GM19372 (cell line): ENCODE data around the gene CCDC57.

ENCODE experiments used
- ATAC-seq: cut with Tn5 transposase; IDR thresholded peaks from one replicate; pipeline ENCODE4 v1.9.1; 2021; ENCODE audit warnings: mild to moderate bottlenecking, low read depth, moderate library complexity; ENCODE audit not compliant: unreplicated experiment

CCDC57 gene

DNA sequence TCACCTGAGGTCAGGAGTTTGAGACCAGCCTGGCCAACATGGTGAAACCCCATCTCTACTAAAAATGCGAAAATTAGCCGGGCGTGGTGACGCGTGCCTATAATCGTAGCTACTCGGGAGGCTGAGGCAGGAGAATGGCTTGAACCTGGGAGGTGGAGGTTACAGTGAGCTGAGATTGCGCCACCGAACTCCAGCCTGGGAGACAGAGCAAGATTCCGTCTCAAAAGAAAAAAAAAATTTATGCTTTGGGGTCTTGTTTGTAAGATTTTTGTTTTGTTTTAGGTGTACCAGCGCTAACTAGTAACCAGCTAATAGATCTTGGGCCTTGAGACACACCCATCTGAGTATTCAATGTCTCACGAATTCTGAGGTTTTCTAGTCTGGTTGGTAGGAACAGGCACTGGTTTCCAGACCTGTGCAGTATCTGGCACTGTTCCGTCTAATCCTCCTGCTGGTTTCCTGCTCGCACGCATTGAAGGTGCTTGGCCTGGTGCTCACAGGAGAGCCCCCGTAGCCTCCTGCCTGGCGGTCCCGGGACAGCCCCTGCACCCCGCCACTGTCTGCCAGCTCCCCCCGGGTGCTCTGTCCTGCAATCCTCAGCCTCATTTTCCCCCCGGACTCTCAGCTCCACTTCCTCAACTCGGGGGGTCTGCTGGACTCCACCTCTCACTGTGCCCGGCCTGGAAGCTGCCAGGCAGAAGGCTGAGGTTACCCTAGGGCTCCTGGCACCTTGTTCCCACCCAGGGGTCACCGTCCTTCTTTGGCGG is 136.4 kb downstream of the CCDC57 start:
- no peak for ATAC-seq

DNA sequence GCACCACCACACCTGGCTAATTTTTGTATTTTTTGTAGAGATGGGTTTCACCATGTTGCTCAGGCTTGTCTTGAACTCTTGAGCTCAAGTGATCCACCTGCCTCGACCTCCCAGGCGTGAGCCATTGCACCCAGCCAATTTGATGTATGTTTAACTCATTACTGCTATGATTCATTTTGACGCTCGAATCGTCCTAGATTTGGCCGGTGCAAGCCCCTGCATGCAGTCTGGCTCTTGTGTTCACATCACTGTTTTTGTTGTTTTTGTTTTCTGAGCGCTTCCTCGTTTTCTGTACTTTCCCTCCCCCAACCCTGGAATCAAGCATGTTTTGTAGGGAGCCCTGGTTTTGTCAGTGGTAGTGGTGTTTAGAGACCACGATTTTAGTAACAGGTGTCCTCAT is 139.2 kb downstream of the CCDC57 start:
- ATAC-seq: no peak

DNA sequence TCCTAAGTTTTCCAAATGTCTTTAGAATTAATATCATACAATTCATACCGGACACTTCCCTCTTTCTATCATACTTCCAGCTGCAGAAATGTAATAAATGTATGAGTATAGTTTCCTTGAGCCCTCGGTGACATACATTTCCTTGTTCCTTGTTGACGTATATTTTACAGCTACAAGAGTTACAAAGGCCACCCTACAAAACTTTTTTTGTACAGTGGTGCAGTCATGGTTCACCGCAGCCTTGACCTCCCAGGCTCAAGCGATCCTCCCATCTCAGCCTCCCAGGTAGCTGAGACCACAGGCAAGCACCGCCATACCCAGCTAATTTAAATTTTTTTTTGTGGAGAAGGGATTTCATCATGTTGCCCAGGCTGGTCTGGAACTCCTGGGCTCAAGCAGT is 139.8 kb downstream of the CCDC57 start:
- no peak for ATAC-seq

DNA sequence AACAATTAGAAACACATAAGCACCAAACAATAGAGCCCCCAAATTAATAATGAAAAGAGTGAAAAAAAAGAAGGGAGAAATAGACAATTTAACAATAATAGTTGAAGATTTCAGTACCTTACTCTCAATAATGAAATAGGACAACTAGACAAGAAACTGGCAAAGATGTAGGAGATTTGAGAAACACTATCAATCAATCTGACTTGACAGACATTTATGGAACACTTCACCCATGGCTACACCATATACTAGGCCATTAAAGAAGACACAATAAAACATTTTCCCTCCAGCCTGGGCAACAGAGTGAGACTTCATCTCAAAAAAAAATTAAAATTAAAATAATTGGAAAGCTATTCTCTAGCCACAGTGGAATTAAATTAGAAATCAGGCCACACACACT is 142.0 kb downstream of the CCDC57 start:
- no peak for ATAC-seq

DNA sequence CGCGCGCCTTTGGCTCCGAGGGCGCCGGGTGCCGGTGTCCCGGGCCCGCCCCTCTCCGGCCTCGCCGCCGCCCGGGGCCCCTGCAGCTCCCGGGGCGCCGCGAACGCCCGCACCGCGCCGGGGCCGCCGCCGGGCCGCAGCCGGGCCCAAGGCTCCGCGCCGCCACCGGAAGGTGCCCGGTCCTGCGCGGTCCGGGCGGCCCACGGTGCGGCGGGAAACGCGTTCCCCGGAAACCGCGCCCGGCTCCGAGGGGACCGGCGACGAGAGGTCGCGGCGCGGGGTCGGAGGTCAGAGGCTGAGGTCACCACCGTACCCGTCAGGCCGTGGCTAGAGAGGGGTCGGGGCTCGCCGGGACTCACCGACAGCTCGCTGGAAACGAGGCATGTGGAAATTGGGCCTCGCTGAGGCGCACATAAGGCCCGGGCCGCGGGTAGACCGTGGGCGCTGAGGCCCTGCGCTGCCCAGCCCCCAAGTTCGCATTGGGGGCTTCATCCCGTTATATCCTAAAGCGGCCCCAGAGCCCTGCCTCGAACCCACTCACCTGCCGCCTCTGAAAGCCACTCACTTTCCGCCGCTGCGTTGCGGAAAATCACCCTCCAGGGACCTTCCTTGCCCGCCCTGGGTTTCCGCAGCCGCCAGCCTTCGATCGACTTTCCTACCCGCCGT is 146.9 kb downstream of the CCDC57 start, which contains the start of gene DUS1L:
TSS of gene DUS1L (minus strand) at position 167 of the 666 bp plus-strand sequence. CDS start 745 bp downstream, outside the sequence.
- ATAC-seq: peak; percentile 74

DNA sequence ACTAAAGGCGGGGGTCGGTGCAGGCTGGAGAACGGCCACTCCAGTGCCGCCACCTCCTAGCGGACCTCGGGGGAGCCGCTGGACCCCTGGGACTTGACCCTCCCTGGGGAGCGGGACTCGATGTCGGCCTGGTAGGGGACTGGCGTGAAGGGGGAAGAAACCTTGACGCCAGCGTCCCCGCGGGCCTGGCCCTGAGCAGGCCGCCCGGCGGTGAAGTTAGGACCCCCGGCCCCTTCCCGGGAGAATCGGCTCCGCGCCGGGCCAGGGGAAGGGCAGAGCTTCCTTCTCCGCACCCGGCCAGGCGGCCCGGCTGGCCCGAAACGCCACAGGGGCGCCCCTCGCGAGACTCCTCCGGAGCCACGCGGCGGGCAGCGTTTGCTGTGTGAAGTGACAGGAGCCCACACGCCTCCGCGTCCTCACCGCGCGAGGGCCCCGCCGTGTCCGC is 147.4 kb downstream of the CCDC57 start:
- ATAC-seq: peak; percentile 22

DNA sequence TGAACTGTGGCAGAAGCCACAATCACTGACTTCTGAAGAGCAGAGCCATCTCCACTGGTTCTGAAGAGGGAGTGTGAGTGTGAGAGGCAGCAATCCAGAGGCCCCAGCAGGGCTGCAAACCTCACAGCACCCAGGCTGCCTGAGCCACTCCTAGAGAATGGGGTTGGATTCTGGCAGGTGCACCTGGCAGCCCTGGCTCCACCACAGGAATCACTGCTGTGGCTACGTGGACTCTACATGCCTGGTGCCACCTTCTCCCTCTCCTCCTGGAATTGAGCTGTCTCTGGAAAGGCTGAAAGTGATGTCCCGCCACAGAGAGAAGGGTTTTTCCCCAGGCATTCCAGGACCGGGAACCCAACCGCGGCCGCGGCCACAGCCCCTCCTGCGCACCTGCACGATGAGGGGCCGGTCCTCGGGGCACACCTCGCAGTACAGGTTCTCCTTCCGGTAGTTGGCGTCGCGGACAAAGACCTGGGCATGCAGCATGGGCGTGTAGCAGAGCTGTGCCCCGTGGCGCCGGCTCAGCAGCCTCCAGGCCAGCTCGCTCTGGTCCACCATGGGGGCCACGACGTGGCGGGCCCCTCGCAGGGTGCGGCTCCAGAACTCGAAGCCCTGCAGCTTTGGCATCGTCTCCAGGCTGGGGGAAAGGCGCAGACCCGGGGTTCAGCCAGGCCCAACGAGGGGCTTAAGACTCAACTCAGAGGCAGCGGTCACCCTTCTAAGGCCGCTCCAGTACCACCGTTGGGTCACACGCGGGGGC is 148.0 kb downstream of the CCDC57 start:
- no peak for ATAC-seq

DNA sequence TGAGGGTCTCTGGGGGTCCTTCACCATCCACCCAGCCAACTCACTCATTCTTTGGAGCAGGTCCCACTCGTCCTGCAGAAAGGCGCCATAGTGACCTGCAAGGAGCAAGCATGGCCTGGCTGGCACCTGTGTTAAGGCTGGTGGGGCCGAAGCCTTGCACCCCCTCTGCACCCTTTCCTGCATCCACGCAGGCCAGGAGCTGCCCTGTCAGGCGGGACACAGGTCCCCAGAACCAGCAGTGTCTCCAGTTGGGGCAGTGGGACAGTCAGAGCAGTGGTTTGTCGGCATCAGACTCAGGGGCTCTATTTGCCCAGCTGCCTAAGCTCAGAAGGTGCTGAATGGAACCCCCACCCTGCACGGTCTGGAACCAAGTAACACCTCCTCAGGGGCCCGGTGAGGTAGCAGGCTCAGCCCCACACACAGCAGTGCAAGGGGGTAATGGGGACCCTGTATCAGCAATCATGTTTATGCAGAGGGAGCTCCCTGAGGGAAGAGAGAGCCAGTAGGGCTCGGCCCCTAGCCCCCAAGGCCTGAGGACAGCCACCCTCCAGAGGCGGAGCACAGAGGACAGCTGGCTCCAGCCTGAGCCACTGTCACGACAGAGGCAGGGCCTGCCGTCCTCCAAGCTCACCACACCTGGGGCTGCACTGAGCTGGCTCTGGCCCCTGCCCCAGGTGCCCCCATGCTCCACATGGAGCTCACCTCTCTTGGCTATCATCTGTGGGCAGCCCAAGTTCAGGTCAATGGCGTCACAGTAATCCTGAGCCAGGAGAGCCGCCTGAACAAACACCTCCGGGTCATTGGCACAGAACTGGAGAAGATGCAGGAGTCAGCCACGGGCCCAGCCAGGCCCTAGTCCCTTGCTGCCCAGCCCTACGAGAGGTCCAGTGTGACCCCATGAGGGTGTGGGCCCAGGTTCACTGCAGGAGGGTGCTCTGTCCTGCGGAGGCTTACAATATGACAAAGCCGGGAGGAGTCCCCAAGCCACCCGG is 148.9 kb downstream of the CCDC57 start:
- ATAC-seq: no peak

DNA sequence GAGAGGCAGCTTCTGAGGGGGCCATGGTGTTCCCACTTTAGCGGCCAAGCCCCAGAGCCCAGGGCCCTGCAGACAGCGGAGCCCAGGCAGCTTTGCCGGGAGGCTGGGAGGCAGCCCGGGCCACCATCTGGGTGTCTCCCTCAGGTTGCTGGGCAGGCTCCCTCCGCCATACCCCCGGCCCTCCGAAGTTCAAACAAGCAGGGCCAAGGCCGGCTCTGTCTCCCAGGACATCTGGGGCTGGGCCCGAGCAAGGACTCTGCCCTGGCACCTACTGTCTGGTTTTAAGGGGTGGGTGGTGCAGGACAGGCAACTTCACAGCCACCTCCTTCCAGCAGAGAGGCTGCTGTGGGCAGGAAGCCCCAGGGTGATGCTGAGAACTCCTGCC is 149.7 kb downstream of the CCDC57 start:
- ATAC-seq: no peak

DNA sequence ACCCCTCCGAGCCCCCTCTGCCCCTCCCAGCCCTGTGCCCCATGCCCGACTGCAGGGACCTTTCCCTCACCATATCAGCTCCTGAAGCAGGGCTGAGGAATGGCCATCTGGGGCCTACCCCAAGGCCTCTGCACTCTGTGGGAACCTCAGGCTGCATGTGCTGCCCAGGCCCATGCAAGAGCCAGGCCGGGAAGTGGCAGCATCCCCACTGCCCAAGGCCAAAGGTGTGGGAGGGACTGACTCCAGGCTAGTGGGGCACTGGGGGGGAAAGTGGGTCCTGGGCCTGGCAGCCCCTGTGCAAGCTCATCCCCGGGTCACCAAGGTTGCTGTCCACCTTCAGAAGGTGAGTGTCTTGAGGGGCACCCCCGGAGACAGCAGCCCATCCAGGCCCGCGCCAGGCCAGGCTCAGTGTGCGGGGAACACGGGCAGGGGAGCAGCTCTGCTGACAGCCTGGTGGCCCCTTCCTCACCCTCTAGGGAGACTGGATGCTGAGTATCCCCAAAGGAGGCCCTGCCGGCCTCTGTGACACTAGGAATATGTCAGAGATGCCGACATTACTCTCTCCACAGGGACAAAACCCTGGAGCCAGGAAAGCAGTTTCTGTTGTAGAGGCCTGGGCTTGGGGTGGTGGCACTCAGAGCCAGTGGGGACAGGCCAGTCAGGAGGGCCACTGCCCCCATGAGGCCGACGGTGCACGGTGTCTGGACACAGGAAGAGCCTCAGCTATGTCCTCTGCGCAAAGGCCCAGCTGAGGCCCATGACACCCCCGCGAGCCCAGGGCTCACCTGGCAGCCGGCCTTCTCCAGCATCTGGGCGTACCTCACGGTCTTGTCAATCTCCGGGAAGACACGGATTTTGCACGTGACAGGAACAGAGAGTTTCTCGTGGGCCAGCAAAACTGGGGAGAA is 150.3 kb downstream of the CCDC57 start:
- ATAC-seq: no peak

DNA sequence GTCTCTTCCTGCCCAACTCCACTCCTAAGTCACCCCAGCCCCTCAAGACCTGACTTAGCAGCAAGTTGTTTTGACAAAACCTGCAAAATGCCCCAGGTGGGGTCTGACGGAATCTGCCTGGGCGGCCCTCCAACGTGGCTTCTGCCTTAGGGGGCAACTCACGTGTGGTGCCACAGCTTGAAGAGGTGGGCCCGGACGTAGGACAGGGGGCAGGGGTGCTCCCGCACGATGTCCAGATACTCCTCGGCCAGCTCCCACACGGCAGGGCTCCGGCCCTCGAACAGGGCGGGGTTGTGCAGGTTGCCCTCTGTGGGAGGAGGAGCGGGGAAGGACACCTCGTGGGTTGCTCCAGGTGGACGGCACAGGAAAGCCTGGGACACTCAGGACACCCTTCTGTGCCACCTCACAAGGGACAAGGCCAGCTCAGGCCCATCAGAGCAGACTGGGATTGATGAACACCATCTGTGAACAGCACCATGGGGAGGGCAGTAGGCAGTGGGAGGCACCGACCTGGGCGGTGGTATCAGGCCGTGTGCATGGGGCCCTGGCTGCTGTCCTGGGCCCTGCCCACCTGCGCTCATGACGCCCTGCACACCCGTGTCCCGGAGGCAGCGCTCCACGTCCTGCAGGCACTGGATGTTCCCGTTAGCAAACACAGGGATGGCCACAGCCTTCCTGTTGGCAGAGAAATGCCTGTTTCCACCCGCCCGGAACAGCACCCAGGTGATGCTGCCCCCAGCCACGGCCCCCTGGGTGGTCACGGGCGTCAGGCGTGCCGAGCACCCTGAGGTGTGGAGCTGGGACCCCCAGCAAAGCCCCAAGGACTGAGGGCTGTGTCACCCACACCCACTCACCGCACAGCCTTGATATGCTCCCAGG is 151.4 kb downstream of the CCDC57 start:
- ATAC-seq: no peak

DNA sequence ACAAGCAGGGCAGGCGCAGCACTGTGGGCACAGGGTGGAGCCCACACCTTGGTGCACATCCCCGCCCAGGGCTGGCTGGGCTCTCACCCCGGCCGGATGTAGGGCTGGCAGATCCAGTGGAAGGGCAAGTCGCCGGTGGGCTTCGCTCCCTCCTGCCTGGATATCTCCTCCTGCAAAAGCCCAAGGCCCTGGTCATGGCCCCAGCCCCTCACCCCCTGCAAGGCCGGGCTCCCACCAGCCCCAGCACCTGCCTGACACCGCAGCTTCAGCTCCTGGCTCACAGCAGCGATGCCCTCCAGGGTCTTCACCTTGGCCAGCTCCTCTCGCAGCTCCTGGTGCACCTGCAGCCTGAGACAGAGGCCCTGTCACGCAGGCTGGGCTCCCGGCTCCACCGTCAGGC is 152.0 kb downstream of the CCDC57 start:
- no peak for ATAC-seq

DNA sequence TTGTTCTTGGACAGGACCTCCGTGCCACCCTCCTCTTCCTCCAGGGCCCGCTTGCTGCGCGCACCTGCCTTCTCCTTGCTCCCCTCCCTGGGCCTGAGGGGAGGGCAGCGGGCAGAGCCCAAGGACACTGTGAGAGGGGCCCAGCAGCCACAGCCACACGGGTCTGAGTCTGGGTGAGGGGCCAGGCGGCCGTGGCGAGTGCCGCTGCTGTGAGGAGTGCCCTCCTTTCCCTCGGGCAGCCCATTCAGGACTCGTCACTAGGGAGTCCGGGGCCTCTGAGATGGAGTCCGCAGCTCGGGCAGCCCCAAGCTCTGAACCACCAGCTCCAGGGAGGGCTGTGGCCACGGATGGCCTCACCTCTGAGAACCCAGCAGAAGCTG is 152.7 kb downstream of the CCDC57 start:
- ATAC-seq: no peak

DNA sequence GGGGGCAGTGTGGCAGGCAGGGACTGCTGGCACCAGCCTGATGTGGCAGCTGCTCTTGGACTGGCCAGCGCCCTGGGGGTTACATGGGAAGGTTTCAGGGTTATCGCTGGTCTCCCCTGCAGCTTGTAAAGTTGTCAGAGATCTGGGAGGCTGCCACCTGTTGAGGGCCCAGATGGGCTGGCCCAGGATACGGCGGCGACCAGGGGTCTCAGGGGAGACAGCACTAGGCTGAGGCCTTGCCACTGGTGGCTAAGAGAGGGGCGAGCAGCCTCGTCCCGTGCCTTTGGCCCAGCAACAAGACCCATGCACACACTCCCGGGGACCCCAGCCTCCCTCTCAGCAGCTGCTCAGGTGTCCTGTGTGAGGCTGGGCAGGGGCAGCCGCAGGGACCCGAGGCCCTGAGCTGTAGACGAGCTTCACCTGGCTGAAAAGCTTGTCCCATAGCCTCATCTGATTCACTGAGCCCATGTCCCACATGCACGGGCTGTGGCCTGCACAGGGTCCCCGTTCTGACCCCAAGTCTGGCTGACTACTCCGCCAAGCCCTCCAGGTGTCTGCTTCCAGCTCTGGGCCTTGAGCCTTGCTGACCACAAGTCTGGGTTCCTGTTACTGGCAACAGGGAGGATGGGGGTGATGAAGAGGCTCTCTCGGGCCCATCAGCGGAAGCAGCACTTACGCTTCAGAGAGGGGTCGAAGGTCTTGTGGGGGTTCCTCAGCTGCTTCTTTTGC is 153.2 kb downstream of the CCDC57 start:
- no peak for ATAC-seq

DNA sequence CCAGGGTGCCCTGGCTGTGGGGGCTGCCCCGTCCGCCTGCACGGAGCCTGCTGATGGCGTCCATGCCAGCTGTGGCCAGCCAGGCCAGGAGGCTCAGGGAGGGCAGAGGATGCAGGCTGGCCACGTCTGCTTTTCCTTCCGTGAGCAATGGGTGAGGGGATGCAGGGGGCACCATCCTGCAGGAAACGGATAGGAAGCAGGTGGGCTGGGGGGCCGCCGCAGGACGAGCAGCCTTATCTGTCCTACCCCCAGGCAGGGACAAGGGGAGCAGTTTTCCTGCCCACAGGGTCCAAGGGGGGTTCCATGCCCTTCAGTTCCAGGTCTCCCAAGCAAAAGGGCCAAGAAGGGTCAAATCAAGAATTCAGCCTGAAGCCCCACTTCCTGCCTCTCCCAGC is 153.8 kb downstream of the CCDC57 start:
- no peak for ATAC-seq

DNA sequence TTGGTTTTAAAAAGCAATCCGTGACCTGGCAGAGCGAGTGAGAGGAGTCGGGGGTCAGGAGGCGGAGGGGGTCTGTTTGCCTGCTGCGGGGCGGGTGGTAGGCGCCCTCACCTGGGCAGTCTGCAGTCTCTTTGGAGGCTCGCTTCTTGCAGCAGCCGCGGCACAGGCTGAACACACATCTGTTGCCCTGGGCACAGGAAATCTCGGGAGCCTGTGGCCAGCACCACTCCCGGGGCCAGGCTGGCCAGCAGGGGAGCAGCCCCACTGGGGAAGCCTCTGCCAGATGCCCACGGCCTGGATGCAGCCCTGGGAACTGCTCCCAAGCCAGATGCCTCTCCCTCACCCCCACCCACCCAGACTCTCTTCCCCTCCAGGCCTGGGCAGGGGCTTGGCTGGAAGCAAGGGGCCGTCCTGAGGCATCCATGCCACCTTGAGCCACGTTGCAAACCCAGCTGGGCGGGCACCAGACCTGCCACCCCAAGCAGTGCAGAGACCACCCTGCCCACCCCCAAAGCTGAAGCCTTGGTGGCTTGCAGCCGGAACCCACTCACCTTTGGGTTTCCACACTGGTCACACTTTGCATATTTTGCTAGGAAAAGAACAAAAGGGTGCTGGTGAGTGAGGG is 154.3 kb downstream of the CCDC57 start:
- no peak for ATAC-seq
